ENCODE results near the gene MINDY3. TPM values are rescaled to one million over a fixed set of nuclear protein-coding genes. Genes with fewer than 3 reads are reported as not detected.

MINDY3 gene
- total RNA-seq, 1 experiment from 2014 or later: 14.9 TPM

DNA sequence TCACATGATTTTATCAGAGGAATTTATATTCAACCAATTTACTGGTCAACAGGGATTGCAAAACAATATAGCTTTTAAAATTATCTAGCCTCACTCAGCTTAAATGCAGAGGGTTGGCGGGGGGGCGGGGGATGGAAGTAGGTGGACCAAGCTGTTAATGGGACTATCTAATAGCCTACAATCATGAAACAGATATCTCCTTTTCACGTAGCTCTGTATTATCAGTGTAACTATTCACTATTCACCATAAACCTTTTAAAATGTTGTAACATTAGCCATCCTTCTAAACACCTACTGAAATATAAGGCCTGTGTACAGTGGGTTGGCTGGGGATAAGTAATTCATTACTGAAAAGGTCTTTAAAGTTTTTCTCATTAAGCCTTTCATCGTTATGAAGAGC, 56.2 kb downstream of the MINDY3 start:
- no peaks in the 10 kb centered on the region for H3K79me1 ChIP-seq (ENCODE audit: insufficient read depth, low read depth, low read length, poor library complexity, severe bottlenecking)
- no peak overlapping the region for H3K23ac ChIP-seq (ENCODE audit: insufficient read length, low read depth, low read length)
- H3K14ac ChIP-seq (ENCODE audit: insufficient read depth, low read length): no peak overlapping the region
- no peak overlapping the region for H4K91ac ChIP-seq (ENCODE audit: insufficient read length, low read depth, low read length)
- H2AFZ ChIP-seq (ENCODE audit: low read length): no peak overlapping the region
- H3K4me1 ChIP-seq (ENCODE audit: insufficient read depth, low read length): no peaks in the 10 kb centered on the region
- H3K9me3 ChIP-seq (ENCODE audit: control insufficient read depth, low read depth, low read length): no peaks in the 10 kb centered on the region
- H3K27me3 Mint-ChIP-seq (ENCODE audit: low read depth): no peaks in the 10 kb centered on the region
- no CpG with 5 or more reads among the region's 4 CpGs for WGBS (ENCODE audit: extremely low coverage, insufficient read length, low lambda C conversion rate)
- no peak overlapping the region for H2BK120ac ChIP-seq (ENCODE audit: low read depth, low read length, poor library complexity, severe bottlenecking)
- no peak overlapping the region for H2AK5ac ChIP-seq (ENCODE audit: insufficient read length, low read length)
- no peak overlapping the region for H3K9ac ChIP-seq (ENCODE audit: extremely low read depth, insufficient read length, low read length)
- no peaks in the 10 kb centered on the region for H3K23me2 ChIP-seq (ENCODE audit: insufficient read length, low read depth, low read length, poor library complexity, severe bottlenecking)
- H3K4ac ChIP-seq (ENCODE audit: low read depth, low read length): no peak overlapping the region
- no peak overlapping the region for H3K4me3 Mint-ChIP-seq
- no peaks in the 10 kb centered on the region for H3K79me2 ChIP-seq (ENCODE audit: insufficient read depth, low read length)
- H3T11ph ChIP-seq (ENCODE audit: low read length): no peak overlapping the region
- no peak overlapping the region for H3K27ac ChIP-seq (ENCODE audit: insufficient read length, low read depth, low read length)
- DNase-seq: no peak
- no peak overlapping the region for H2BK5ac ChIP-seq (ENCODE audit: insufficient read length, low read length)
- no peaks in the 10 kb centered on the region for H3K36me3 Mint-ChIP-seq (ENCODE audit: insufficient read depth in 1 of 3, low read depth in 3 of 3)
- no peak overlapping the region for H4K5ac ChIP-seq (ENCODE audit: insufficient read length, low read depth, low read length)
- no peak overlapping the region for H3K4me2 ChIP-seq (ENCODE audit: insufficient read depth, insufficient read length, low read length)
- H2BK15ac ChIP-seq (ENCODE audit: low read depth, low read length): no peak overlapping the region
- TF ChIP-seq, protein P1, sequence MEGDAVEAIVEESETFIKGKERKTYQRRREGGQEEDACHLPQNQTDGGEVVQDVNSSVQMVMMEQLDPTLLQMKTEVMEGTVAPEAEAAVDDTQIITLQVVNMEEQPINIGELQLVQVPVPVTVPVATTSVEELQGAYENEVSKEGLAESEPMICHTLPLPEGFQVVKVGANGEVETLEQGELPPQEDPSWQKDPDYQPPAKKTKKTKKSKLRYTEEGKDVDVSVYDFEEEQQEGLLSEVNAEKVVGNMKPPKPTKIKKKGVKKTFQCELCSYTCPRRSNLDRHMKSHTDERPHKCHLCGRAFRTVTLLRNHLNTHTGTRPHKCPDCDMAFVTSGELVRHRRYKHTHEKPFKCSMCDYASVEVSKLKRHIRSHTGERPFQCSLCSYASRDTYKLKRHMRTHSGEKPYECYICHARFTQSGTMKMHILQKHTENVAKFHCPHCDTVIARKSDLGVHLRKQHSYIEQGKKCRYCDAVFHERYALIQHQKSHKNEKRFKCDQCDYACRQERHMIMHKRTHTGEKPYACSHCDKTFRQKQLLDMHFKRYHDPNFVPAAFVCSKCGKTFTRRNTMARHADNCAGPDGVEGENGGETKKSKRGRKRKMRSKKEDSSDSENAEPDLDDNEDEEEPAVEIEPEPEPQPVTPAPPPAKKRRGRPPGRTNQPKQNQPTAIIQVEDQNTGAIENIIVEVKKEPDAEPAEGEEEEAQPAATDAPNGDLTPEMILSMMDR (conservative IDR thresholded peaks at IDR 0.05): no peak
- no peak overlapping the region for H2BK12ac ChIP-seq (ENCODE audit: insufficient read length, low read depth, low read length)
- H3K9me3 Mint-ChIP-seq: no peaks in the 10 kb centered on the region; a peak in 1 of 5 replicates
- no peaks in the 10 kb centered on the region for H3K27me3 ChIP-seq (ENCODE audit: insufficient read depth, low read length)
- H3K18ac ChIP-seq (ENCODE audit: insufficient read length, low read depth, low read length): no peak overlapping the region
- no peaks in the 10 kb centered on the region for H4K20me1 ChIP-seq (ENCODE audit: control insufficient read depth, insufficient read depth, insufficient read length)
- no peak overlapping the region for H3K56ac ChIP-seq (ENCODE audit: insufficient read length, low read depth, low read length)
- peaks cover 6 to 11% of the 10 kb centered on the region in 2 experiments; a peak in 3 of 4 replicates for H3K4me1 Mint-ChIP-seq
- H2BK20ac ChIP-seq (ENCODE audit: low read depth, low read length, poor library complexity, severe bottlenecking): no peak overlapping the region
- no peak overlapping the region for H4K8ac ChIP-seq (replicated peaks; ENCODE audit: insufficient read length, low read depth, low read length)
- no peak overlapping the region for H3K27ac Mint-ChIP-seq
